ENCODE measurements around the gene FAAP20. TPM values are rescaled to one million over a fixed set of nuclear protein-coding genes. Genes with fewer than 3 reads are reported as not detected.

Gene FAAP20
- total RNA-seq, 1 experiment from 2014 or later, result 119 TPM

GRCh38 chr1:2158272-2158671, 36.3 kb downstream of the FAAP20 start:
- DNase-seq, result no peak
- no peak overlapping the region for H3K23ac ChIP-seq (ENCODE audit: insufficient read length, low read depth, low read length)
- H3K79me1 ChIP-seq (ENCODE audit: insufficient read depth, low read depth, low read length, poor library complexity, severe bottlenecking), result no peaks in the 10 kb centered on the region
- Mint-ChIP-seq H3K4me3 (no peak overlapping the region), H3K27me3 (ENCODE audit: low read depth) (no peaks in the 10 kb centered on the region), H3K4me1 (no peaks in the 10 kb centered on the region), H3K36me3 (ENCODE audit: insufficient read depth in 1 of 3, low read depth in 3 of 3) (peaks cover 18 to 50% (median 28%) of the 10 kb centered on the region in 3 experiments), H3K9me3 (no peaks in the 10 kb centered on the region), H3K27ac (peak overlapping the region in 2 of 3 experiments; percentile 26 to 61; a peak in 3 of 7 replicates)
- no peak overlapping the region; the same call in 1 of the 2 replicates for H3K14ac ChIP-seq (ENCODE audit: insufficient read depth, low read length)
- no peak overlapping the region for H3K18ac ChIP-seq (ENCODE audit: insufficient read length, low read depth, low read length)
- no peaks in the 10 kb centered on the region for H3K27me3 ChIP-seq (ENCODE audit: insufficient read depth, low read length)
- no peak overlapping the region for H2BK120ac ChIP-seq (ENCODE audit: low read depth, low read length, poor library complexity, severe bottlenecking)
- no peak overlapping the region for H3K27ac ChIP-seq (ENCODE audit: insufficient read length, low read depth, low read length)
- no peak overlapping the region for H2BK5ac ChIP-seq (ENCODE audit: insufficient read length, low read length)
- TF ChIP-seq CTCF (conservative IDR thresholded peaks at IDR 0.05), result no peak
- H3K4me2 ChIP-seq (ENCODE audit: insufficient read depth, insufficient read length, low read length), result no peak overlapping the region
- no peaks in the 10 kb centered on the region for H3K4me1 ChIP-seq (ENCODE audit: insufficient read depth, low read length)
- no peak overlapping the region for H2AFZ ChIP-seq (ENCODE audit: low read length)
- H4K8ac ChIP-seq (replicated peaks; ENCODE audit: insufficient read length, low read depth, low read length), result no peak overlapping the region
- no peaks in the 10 kb centered on the region; the same call in 1 of the 2 replicates for H3K79me2 ChIP-seq (ENCODE audit: insufficient read depth, low read length)
- H2BK15ac ChIP-seq (ENCODE audit: low read depth, low read length), result no peak overlapping the region
- H4K91ac ChIP-seq (ENCODE audit: insufficient read length, low read depth, low read length), result no peak overlapping the region
- H4K20me1 ChIP-seq (ENCODE audit: control insufficient read depth, insufficient read depth, insufficient read length), result peaks cover 3% of the 10 kb centered on the region
- H4K5ac ChIP-seq (ENCODE audit: insufficient read length, low read depth, low read length), result no peak overlapping the region
- no peaks in the 10 kb centered on the region for H3K9me3 ChIP-seq (ENCODE audit: control insufficient read depth, low read depth, low read length)
- WGBS (ENCODE audit: extremely low coverage, insufficient read length, low lambda C conversion rate), result no CpG with 5 or more reads among the region's 16 CpGs
- H2BK12ac ChIP-seq (ENCODE audit: insufficient read length, low read depth, low read length), result no peak overlapping the region
- no peak overlapping the region for H3T11ph ChIP-seq (ENCODE audit: low read length)
- H2AK5ac ChIP-seq (ENCODE audit: insufficient read length, low read length), result no peak overlapping the region
- no peaks in the 10 kb centered on the region for H3K23me2 ChIP-seq (ENCODE audit: insufficient read length, low read depth, low read length, poor library complexity, severe bottlenecking)
- no peak overlapping the region for H2BK20ac ChIP-seq (ENCODE audit: low read depth, low read length, poor library complexity, severe bottlenecking)
- H3K4ac ChIP-seq (ENCODE audit: low read depth, low read length), result no peak overlapping the region
- no peak overlapping the region for H3K56ac ChIP-seq (ENCODE audit: insufficient read length, low read depth, low read length)
- H3K9ac ChIP-seq (ENCODE audit: extremely low read depth, insufficient read length, low read length), result no peak overlapping the region

All from H9 (cell line).